Measurements from ENCODE around the gene DPH2. TPM values are rescaled to one million over a fixed set of nuclear protein-coding genes. Genes with fewer than 3 reads are reported as not detected.

The DPH2 gene
- total RNA-seq, 4 donors from 2014 or later, result 23.5 to 41.9 (median 32.5) TPM

GRCh38 chr1:44019466-44019948 lies 49.7 kb downstream of the DPH2 start:
- H3K27me3 ChIP-seq, result no peaks in the 10 kb centered on the region
- no peaks in the 10 kb centered on the region for H3K9me3 ChIP-seq
- peaks cover 0 to 18% (median 4%) of the 10 kb centered on the region in 3 donors for H3K4me1 ChIP-seq
- no peak overlapping the region for H3K27ac ChIP-seq
- no peak overlapping the region for H3K4me3 ChIP-seq
- peaks cover 0 to 42% of the 10 kb centered on the region in 2 donors for H3K36me3 ChIP-seq
- WGBS, 2 donors (ENCODE audit: low coverage in 1 of 2), result 80 to 100% methylated on average over 1 to 2 of the region's 13 CpGs
- TF ChIP-seq POLR2A (IDR thresholded peaks at IDR 0.05) (no peak), EP300 (IDR thresholded peaks at IDR 0.05) (no peak)
- TF ChIP-seq, protein P1, sequence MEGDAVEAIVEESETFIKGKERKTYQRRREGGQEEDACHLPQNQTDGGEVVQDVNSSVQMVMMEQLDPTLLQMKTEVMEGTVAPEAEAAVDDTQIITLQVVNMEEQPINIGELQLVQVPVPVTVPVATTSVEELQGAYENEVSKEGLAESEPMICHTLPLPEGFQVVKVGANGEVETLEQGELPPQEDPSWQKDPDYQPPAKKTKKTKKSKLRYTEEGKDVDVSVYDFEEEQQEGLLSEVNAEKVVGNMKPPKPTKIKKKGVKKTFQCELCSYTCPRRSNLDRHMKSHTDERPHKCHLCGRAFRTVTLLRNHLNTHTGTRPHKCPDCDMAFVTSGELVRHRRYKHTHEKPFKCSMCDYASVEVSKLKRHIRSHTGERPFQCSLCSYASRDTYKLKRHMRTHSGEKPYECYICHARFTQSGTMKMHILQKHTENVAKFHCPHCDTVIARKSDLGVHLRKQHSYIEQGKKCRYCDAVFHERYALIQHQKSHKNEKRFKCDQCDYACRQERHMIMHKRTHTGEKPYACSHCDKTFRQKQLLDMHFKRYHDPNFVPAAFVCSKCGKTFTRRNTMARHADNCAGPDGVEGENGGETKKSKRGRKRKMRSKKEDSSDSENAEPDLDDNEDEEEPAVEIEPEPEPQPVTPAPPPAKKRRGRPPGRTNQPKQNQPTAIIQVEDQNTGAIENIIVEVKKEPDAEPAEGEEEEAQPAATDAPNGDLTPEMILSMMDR (IDR thresholded peaks at IDR 0.05), result no peak
- ATAC-seq, result no peak

DNA sequence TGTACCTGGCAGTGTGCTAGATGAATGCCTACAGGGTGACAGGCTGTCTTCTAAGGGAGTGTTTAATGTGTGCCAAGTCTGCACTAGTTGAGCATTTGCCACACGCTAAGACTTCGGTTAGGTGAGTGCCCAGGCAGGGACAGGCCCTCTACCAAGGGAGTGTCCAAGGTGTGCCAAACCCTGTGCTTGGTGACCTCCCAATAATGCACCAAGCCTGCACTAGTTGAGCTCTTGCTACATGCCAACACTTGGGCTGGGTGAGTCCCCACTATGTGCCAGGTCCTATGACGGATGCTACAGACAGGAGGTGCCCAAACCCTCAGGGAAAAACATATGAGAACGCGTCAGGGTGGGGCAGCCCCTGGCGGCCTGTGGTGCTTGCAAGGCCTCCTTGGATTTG lies 50.7 kb downstream of the DPH2 start:
- ATAC-seq, result no peak
- 100% methylated on average over 1 of the region's 6 CpGs; no CpG with 5 or more reads in 1 of the 2 donors for WGBS, 2 donors (ENCODE audit: low coverage in 1 of 2)
- H3K9me3 ChIP-seq, result no peaks in the 10 kb centered on the region
- H3K36me3 ChIP-seq, result peaks cover 0 to 42% of the 10 kb centered on the region in 2 donors
- TF ChIP-seq POLR2AphosphoS5 (IDR thresholded peaks at IDR 0.05), result no peak
- TF ChIP-seq POLR2A (IDR thresholded peaks at IDR 0.05), result no peak
- TF ChIP-seq, protein P1 (IDR thresholded peaks at IDR 0.05), result no peak
- no peak for TF ChIP-seq EP300 (IDR thresholded peaks at IDR 0.05)
- peaks cover 0 to 9% (median 3%) of the 10 kb centered on the region in 3 donors for H3K4me1 ChIP-seq
- no peak overlapping the region for H3K4me3 ChIP-seq
- H3K27ac ChIP-seq, result no peak overlapping the region
- H3K27me3 ChIP-seq, result no peaks in the 10 kb centered on the region

DNA sequence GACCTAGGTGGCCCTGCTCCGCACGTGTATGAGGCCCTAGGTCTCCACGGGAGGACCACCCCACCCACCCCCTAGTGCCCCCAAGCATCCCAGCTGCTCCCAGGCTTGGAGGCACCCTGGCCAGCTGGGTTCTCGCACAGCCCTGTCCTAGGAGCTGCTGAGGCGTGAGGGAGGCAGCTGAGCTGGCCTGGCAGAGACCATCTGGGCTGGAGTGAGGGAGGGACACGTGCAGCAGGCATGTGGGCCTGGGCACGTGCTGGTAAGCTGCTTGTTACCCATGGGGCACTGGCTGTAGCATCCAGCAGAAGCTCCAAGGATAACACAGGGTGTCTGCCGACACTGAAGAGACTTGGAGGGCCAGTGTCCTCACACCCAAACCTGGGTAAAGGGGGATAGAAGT lies 51.3 kb downstream of the DPH2 start:
- Histone ChIP-seq H3K9me3 (no peaks in the 10 kb centered on the region), H3K27ac (no peak overlapping the region), H3K27me3 (no peaks in the 10 kb centered on the region), H3K4me3 (no peak overlapping the region), H3K36me3 (peaks cover 0 to 42% of the 10 kb centered on the region in 2 donors), H3K4me1 (peaks cover 0 to 2% (median 0%) of the 10 kb centered on the region in 3 donors)
- ATAC-seq, result no peak
- TF ChIP-seq, protein P1 (IDR thresholded peaks at IDR 0.05), result no peak
- TF ChIP-seq EP300 (IDR thresholded peaks at IDR 0.05) (no peak), POLR2AphosphoS5 (IDR thresholded peaks at IDR 0.05) (no peak), POLR2A (IDR thresholded peaks at IDR 0.05) (no peak)
- WGBS, 2 donors (ENCODE audit: low coverage in 1 of 2), result 82 to 100% methylated on average over 1 to 2 of the region's 8 CpGs

GRCh38 chr1:44021581-44022321 lies 51.9 kb downstream of the DPH2 start:
- H3K36me3 ChIP-seq, result peaks cover 0 to 42% of the 10 kb centered on the region in 2 donors
- no peak overlapping the region for H3K27ac ChIP-seq
- H3K9me3 ChIP-seq, result no peaks in the 10 kb centered on the region
- no peak for TF ChIP-seq POLR2A (IDR thresholded peaks at IDR 0.05)
- TF ChIP-seq POLR2AphosphoS5 (IDR thresholded peaks at IDR 0.05), result no peak
- TF ChIP-seq EP300 (IDR thresholded peaks at IDR 0.05), result no peak
- TF ChIP-seq, protein P1 (IDR thresholded peaks at IDR 0.05), result no peak
- H3K4me1 ChIP-seq, result no peaks in the 10 kb centered on the region
- no peaks in the 10 kb centered on the region for H3K27me3 ChIP-seq
- H3K4me3 ChIP-seq, result no peak overlapping the region
- no peak for ATAC-seq
- 78 to 93% methylated on average over 2 to 3 of the region's 10 CpGs for WGBS, 2 donors (ENCODE audit: low coverage in 1 of 2)

Other genes with a start within 250 kb of the DPH2 start
- gene ARTN, start 36.2 kb upstream of the DPH2 start, total RNA-seq, result under 1 TPM in 2 of 4 donors, not detected in 2; 0.47 to 0.81 TPM
- 10 to 100 TPM; 21.8 to 44.5 (median 24.2) TPM for gene IPO13, start 23.1 kb upstream of the DPH2 start, total RNA-seq
- 100 to 1,000 TPM in 1 of 4 donors, 10 to 100 TPM in 3; 67.9 to 107 (median 89.9) TPM for gene ATP6V0B, start 5.0 kb downstream of the DPH2 start, total RNA-seq
- 100 to 1,000 TPM in 1 of 4 donors, 10 to 100 TPM in 3; 34.4 to 129 (median 37.6) TPM for gene B4GALT2, start 9.2 kb downstream of the DPH2 start, total RNA-seq
- 1 to 10 TPM; 5.0 to 6.2 (median 5.5) TPM for gene CCDC24, start 21.6 kb downstream of the DPH2 start, total RNA-seq
- 10 to 100 TPM in 1 of 4 donors, 1 to 10 TPM in 3; 1.8 to 14.2 (median 7.5) TPM for gene SLC6A9, start 61.5 kb downstream of the DPH2 start, total RNA-seq
- gene KLF17, start 148.8 kb downstream of the DPH2 start, total RNA-seq, result 1 to 10 TPM in 1 of 4 donors, under 1 TPM in 3; 0.13 to 1.3 (median 0.41) TPM
- gene KLF18, start 171.6 kb downstream of the DPH2 start, total RNA-seq, result not detected
- 10 to 100 TPM; 28.0 to 37.1 (median 33.7) TPM for gene DMAP1, start 243.5 kb downstream of the DPH2 start, total RNA-seq

Data from gastroesophageal sphincter (tissue), 4 donors.